Measurements from ENCODE around the gene LRP1B.

- TF ChIP-seq CTCF (IDR thresholded peaks at IDR 0.05) (no peak), EZH2 (IDR thresholded peaks at IDR 0.05; ENCODE audit: borderline replicate concordance, insufficient read depth, low read depth, low read length, poor library complexity, severe bottlenecking) (no peak)
These were observed 850.8 kb downstream of the LRP1B start for GRCh38 chr2:141280037-141280436.
